ENCODE measurements around the gene POU3F1.

Gene POU3F1

GRCh38 chr1:38046333-38046883, at the start of gene POU3F1:
TSS of gene POU3F1 (minus strand) at chr1:38046793. CDS start at chr1:38046743, 50 bp downstream.
- no peak for DNase-seq

DNA sequence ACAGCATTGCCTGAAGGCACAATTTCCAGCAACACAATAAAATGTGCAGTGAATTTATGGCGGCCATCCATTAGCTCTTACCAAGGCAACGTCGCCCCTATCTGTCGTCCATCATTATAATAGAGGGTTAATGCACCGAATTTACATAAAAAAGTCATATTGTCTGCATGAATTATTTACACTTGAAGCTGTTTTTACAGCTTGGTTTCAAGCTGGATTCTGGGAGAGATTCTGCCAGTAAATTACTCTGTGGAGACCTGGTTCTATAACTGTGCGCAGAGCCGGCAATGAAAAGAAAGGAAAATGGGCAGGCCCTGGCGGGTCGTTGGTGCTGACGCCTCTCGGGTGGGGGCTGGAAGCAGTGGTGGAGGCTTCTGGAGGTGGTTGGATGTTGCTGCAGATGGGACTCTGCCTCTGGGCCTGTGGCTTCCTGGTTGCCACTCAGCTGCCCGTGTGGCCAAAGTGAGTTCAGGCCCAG, 48.9 kb upstream of the POU3F1 start:
- DNase-seq, result no peak

DNA sequence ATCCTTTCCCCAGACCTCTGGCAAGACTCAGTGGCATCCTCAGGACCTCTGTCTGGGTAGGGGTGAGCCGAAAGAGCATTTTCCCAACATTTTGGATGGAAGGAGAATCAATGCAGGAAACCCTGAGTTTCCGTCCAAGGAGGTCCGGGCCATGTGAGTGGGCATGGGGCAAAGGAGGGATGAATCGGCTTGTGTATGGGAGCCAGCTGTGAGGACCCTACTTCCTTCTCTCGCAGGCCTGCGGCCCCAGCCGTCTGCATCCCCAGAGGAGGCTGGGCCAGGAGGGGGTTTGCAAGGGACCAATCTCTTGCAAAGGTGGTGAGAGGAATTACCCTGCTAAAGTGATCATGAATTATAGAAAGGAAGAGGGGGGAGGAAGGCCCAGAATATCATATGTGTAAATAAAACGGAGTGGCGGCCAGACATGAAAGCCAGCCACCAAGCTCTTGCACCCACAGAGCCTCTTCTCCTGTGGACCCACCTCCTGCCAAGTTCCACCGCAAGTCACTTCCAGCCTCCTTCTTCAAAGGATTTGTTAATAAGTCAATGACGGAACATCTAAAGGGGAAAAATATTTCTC, 48.2 kb upstream of the POU3F1 start:
- DNase-seq, result no peak

DNA sequence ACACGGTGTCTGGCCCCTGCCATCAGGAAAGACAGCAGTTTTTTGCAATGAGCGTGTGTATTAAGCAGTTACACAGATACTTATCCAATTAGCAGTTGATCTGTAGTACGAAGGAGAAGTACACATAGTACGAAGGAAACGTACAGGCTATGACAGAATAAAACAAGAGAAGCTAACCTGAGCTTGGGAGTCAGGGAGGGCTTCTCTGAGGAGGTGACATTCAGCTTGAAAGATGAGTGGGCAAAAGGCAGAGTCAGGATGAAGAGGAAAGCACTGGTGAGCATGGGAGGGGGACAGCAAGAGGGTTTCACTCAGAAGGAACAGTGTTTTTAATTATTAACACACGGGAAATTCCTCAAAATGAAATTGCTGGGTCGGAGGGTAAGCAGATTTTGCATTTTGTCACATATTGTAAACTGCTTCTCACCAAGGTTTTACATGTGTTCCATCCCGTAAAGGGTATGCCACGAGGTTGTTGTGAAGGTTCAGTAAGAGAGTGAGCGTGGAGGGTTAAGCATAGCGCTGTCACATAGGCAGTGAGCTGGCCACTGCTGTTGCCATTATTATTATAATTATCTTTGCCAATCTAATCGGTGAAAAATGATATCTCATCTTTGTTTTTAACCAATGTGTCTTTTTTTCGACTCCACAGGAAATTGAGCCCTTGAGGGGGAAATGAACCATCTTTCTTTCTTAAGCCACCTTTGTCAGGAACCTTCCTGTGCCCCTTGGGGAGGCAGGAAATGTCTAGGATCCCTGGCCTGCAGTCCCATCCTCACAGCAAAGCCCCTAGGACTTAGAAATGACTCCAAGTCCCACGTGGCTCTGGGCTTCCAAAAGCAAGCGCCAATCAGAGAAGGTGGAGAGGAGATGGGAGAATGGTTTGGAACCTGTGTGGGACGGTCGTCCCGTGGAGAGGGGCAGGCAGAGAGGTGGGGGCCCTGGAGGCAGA, 47.3 kb upstream of the POU3F1 start:
- DNase-seq, result no peak

DNA sequence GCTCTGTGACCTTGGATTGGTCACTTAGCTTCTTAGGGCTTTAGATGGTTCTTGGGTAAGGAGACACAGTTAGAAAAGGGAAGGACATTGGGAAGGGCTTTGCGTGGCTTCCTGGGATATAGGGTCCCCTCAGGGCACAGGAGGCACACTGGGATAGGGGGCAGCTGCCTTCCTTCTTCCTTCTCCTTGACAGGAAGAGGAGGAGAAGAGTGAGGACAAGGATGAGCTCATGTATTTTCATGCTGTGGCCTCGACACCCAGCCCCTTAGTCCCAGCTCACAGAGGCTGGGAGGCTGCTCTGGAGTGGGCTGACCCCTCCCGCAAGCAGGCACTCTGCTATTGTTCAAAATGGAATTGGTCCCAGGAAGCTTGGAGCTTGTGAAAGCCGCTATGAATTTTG, 45.7 kb upstream of the POU3F1 start:
- DNase-seq, result no peak

GRCh38 chr1:38090796-38091195, 44.2 kb upstream of the POU3F1 start:
- no peak for DNase-seq

DNA sequence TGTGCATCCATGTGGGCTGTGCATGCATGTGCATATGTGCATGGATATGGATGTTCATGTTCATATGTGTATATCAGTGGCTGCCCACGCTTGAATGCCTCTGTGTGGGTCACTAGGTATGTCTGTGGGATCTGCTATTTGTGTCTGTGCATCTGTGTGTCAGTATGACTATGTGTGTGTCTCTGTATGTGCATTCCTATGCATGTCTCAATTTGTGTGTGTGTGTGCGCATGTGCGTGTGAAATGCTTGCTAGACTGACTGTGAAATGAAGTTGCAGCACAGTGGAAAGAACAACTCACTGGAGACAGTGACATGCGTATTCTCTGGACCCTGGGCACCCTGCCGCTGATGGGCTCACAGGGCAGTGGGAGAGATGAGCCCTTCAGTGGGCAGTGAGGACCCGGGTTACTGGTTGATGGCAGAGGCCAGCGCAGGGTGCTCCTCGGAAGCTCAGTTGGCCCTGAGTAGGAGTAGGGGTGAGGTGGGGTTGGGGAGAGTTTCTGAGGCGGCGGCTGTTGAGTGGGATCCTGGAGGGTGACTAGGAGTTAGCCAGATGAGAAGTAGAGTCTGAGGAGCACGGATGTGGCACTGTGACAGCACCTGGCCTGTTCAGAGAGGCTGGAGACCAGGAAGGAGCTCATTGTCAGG, 43.2 kb upstream of the POU3F1 start:
- DNase-seq, result no peak

DNA sequence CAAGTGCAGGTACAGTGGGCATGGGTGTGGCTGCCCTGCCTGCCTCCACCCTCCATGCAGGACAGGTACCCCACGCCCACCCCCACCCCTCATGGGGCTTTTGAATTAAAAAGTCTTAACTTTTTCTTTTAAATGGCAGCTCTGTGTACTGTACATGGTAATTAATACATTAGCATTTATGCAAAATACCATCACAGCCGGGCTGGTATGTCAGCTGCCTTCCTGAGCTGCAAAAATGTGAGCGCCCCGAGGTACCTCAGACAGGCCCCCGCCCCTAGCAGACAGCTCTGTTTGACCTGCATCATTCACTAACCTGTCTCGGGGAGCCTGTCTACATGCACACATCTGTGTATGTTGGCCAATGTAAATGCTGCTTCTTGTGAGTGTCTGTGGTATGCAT, 42.2 kb upstream of the POU3F1 start:
- DNase-seq, result no peak

DNA sequence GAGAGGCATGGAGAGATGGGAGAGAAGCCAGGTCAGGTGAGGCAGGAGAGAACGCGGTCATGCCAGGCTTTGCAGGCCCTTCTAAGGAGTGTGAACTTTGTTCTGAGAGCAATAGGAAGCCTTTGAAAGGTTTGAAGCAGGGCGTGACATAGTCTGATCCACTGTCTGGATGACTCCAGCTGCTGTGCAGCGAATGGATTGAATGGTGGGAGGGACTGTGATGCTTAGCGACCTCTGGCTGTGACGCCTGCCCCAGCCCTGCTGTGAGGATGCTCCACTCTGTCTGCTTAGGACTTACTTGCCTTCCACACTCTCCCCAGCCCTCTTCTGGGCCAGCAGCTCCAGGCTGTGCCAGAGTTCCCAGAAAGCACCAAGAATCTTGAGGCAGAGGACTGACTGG, 41.8 kb upstream of the POU3F1 start:
- DNase-seq, result no peak

DNA sequence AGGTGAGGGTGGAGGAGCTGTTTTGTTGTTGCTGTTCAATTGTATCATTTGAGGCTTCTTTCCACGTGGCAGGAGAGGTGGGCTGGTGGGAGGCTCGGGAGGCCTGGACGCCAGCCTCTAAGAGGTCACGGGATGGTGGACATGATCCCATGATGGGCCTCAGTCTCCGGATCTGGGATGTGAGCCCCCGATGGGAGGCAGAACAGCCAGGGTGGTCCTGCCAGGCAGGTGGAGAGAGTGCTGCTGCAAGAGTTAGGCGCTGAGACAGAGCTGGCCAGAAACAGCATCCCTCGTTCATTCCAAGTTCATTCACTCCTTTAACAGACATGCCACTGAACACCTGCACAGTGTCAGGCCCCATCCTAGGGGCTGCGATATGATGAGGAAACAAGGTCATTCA, 41.1 kb upstream of the POU3F1 start:
- no peak for DNase-seq

DNA sequence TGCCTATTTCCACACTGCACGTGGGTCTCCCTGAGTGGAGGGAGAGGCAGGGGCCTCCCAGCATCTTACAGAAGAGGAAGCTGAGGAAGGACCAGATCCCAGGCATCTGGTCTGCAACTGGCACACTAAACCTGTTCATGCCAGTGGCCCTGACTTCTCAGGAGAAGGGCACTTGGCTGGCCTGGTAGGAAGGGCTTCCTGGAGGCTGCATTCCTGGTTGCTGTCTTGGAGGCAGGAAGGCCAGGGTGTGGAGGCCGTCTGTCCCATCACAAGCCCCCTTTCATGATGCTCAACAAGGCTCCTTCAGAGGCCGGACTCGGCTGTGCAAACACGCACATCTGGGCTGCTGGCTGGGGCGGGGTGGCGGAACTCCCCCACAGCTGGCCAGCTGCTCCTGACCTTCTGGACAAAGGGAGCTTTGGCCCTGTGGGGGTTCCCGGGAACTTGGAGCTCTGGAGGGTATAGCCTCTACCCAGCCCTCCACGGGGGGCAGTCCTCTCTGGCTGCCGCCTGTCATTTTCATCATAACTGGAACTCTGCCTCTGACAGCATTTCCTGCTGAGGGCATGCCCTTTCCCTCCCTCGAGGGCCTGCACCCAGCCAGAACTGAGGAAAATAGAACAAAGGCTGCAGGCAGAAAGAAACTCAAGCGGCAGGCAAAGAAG, 39.2 kb upstream of the POU3F1 start:
- DNase-seq, result no peak

- no peak for DNase-seq
Observed at GRCh38 chr1:38084700-38085099, 38.1 kb upstream of the POU3F1 start.

DNA sequence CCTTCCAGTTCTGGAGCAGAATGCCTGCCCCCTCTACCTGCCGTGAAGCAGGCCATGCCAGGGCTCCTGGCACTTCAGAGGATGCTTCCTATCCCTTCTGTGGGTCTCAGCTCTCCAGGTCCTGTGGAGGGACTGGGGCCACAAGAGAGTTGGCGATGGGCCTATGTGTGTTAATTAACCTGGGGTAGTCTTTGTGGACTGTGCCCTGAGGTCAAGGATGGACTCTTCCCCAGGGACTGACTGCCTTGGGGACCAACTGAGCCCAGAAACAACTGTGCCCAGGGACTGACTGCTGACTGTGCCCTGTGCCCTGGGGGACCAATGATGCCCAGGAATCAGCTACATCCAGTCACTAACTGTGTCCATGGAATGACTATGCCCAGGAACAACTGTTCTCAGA, 37.5 kb upstream of the POU3F1 start:
- DNase-seq, result no peak

DNA sequence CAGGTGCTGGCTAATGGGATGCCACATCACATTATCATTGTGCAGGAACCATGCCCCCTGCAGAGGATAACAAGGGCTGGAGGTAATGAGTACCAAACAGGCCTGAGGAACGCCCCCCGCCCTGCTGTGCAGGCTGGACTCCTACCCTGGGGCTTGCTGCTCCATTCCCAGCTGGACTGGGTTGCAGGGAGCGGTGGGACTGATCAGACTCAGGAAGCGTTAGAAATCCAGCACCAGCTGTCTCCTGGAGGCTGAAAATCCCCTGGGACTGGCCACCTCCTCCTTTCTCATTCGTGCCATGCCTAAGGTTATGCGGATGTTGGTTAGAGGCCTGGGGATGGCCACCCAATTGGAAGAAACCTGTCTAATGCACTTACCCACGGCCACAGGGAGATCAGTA, 36.9 kb upstream of the POU3F1 start:
- no peak for DNase-seq

DNA sequence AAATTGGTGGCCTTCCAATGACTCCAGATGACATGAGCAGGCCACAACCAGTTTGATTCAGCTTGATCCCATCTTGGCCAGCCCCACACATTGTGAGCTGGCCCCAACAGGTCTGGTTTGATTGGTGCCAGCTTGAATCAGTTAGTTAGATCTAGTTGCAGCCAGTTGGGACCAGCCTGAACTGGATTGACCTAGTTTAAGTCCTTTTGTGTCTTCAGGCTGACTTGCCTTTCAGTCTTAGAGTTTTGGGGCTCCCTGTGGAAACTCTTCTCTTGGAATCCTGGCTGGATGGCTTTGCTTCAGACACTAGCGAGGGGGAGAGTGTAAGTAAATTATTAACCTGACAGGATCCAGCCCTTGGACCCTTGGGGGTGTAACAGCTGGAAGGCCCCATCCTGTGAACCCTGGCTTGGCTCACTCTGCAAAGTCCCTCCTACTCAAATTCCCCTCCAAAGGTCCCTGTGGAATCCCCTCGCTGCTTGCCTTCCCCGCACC, 36.2 kb upstream of the POU3F1 start:
- DNase-seq, result no peak

DNA sequence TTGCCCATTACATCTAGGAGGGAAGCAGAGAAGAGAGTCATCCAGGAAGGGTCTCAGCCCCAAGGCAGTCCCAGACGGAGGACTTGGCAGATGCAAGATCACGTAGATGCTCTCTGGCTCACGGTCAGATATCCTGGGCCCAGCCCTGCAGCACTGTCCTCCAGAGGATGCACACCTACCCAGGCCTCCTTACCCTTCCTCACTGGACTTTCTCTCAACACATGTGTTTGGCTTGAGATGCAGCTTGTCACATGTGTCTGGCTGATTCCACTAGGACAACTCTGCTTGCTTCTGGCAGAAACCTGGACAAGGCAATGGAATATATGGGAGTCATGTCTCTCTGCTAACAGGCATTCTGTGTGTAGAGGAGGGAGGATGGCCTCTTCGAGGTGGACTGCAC, 32.4 kb upstream of the POU3F1 start:
- DNase-seq, result no peak

- DNase-seq, result no peak
Observed at GRCh38 chr1:38077523-38078147, 31.0 kb upstream of the POU3F1 start.

DNA sequence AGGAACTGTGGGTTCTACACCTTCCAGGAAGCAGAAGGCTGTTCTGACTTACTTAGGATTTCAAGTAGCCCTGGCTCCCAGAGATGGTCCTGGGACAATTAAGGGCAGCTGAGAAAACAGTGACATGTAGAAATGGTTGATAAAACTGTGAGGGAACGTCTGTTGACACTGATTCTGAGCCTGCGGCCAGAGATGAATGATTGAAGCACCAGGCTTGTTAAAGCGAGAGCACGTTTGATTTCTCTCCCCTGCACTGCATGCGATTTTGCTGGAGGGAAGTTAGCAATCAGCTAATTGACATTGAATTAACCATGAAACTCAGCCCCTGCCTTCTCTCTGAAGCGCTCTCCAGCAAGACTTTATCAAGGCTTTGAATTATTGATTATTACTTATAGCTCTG, 29.9 kb upstream of the POU3F1 start:
- no peak for DNase-seq

- DNase-seq, result no peak
Observed at GRCh38 chr1:38076038-38076437, 29.4 kb upstream of the POU3F1 start.

GRCh38 chr1:38075191-38075590, 28.6 kb upstream of the POU3F1 start:
- DNase-seq, result no peak

DNA sequence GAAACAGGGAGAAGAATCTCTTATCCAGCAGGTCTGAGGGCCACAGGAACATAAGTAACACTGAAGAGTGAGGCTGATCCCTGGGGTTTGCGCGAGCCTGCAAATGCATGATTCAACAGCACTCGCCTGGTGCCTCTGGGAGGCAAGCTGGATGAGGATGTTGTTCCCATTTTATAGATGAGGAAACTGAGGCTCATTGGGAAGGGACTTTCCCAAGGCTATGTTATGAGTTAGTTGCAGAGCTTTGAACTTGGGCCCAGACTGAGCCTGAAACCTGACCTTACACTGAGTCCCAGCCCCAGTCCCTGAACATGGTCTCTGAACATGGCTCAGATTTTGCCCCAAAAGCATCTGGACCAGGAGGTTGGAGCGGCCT, 27.7 kb upstream of the POU3F1 start:
- DNase-seq, result no peak

GRCh38 chr1:38073534-38074301, 27.1 kb upstream of the POU3F1 start:
- no peak for DNase-seq

All from SIG-M5 (cell line).